ENCODE measurements around the gene FAHD2A.
"Not testable (repeated sequence)": the region's sequence is repeated elsewhere in the genome, so short reads cannot be mapped to it uniquely, and the experiment has no call there.

- TF ChIP-seq CTCF (IDR thresholded peaks at IDR 0.05); ZFX (IDR thresholded peaks at IDR 0.05; ENCODE audit: borderline replicate concordance): not testable (repeated sequence)
Measured at GRCh38 chr2:95435872-95436209, 33.3 kb downstream of the FAHD2A start.

Measured in 22Rv1 (cell line).